Panc1 (cell line): ENCODE data around the gene NUMBL.

ENCODE experiments used
- CTCF ChIP-seq: fragments of 450-650 bp; IDR thresholded peaks from 2 replicates; pipeline ENCODE4 v1.5.1; 2017; ENCODE audit warnings: mild to moderate bottlenecking
- POLR2AphosphoS5 ChIP-seq: IDR thresholded peaks from 2 replicates; pipeline ENCODE4 v1.6.1; 2012; ENCODE audit warnings: mild to moderate bottlenecking, low read depth, low read length, moderate library complexity
- REST ChIP-seq, 2 experiments: IDR thresholded peaks; 2 replicates each; pipeline ENCODE4 v1.6.1; 2011 to 2012; ENCODE audit warnings: low read depth in 2 of 2, control low read depth in 1 of 2, low read length in 1 of 2, mild to moderate bottlenecking in 1 of 2, moderate library complexity in 1 of 2; ENCODE audit not compliant: insufficient read depth in 1 of 2
- SIN3A ChIP-seq: IDR thresholded peaks from 2 replicates; pipeline ENCODE4 v1.6.1; 2012; ENCODE audit warnings: low read depth, mild to moderate bottlenecking, low read length, moderate library complexity, borderline replicate concordance; ENCODE audit not compliant: insufficient read depth
- TCF7L2 ChIP-seq: IDR thresholded peaks from 2 replicates; pipeline ENCODE4 v1.6.1; 2011; ENCODE audit warnings: mild to moderate bottlenecking, low read depth, low read length, inconsistent platforms

DNA sequence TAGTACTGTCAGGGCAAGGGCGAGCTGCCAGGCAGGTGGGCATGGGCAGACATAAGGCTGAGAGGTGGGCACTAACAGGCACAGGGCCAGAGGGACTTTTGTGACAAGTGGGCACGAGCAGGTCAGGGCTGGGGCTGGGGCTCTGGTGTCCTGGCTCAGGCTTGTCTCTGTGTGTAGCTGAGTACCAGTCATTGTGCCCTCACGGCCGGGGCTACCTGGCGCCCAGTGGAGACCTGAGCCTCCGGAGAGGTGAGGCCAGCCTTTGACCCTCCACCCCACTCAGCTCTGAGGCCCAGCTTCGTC, 67.7 kb downstream of the NUMBL start:
- TF ChIP-seq CTCF: no peak
- TF ChIP-seq TCF7L2: no peak
- no peak for TF ChIP-seq POLR2AphosphoS5
- no peak for TF ChIP-seq REST (IDR thresholded peaks at IDR 0.05; ENCODE audit: insufficient read depth in 1 of 2, low read depth in 2 of 2, low read length in 1 of 2)
- no peak for TF ChIP-seq SIN3A
